IMR-90 (cell line): ENCODE results near the gene USP7. TPM values are rescaled to one million over a fixed set of nuclear protein-coding genes. Genes with fewer than 3 reads are reported as not detected.
A peak's percentile ranks its signal among the peaks of the same experiment; 100 is the strongest.

Experiments
- ATAC-seq: fragments of 200-7000 bp; cut with Tn5 transposase; 2 replicates; pipeline ENCODE4 v1.9.1; 2020; ENCODE audit warnings: low read depth, mild to moderate bottlenecking, moderate library complexity
- BruUV-seq: library from RNA; stranded (reverse); fragments of 400-500 nt; replicated peaks from 2 replicates; lab custom pipeline; 2021; lab: Mats Ljungman, UMichigan
- CTCF ChIA-PET: fragments of 300-600 bp; formaldehyde crosslinking; extraction: SDS; loops from one replicate; lab custom pipeline; 2021; ENCODE audit warnings: antibody characterized with exemption; lab: Yijun Ruan, JAX
- POLR2A ChIA-PET: fragments of 300-600 bp; sonication (Branson Sonifier 250); formaldehyde crosslinking; loops from one replicate; lab custom pipeline; 2022; ENCODE audit warnings: antibody characterized with exemption; ENCODE audit not compliant: unreplicated experiment; lab: Charles Lee
- DNase-seq: peaks from one replicate; pipeline ENCODE4 v3.0.0; 2013
- H2AFZ ChIP-seq: replicated peaks from 2 replicates; pipeline ENCODE3; 2013; ENCODE audit warnings: low read length, mild to moderate bottlenecking; ENCODE audit not compliant: poor library complexity
- H2AK5ac ChIP-seq: 2 replicates; pipeline ENCODE4 v1.6.1; 2013; ENCODE audit warnings: low read depth, low read length, inconsistent platforms
- H2AK9ac ChIP-seq: replicated peaks from 2 replicates; pipeline ENCODE3; 2013; ENCODE audit warnings: mild to moderate bottlenecking, low read depth, low read length, moderate library complexity; ENCODE audit not compliant: poor library complexity
- H2BK120ac ChIP-seq: 2 replicates; pipeline ENCODE4 v1.6.1; 2013; ENCODE audit warnings: low read depth, low read length, inconsistent platforms
- H2BK15ac ChIP-seq: 3 replicates; pipeline ENCODE4 v1.6.1; 2013; ENCODE audit warnings: low read depth, low read length, inconsistent platforms
- H2BK20ac ChIP-seq: 2 replicates; pipeline ENCODE4 v1.6.1; 2013; ENCODE audit warnings: low read depth, mild to moderate bottlenecking, inconsistent platforms, low read length, moderate library complexity
- H2BK5ac ChIP-seq: 2 replicates; pipeline ENCODE4 v1.6.1; 2013; ENCODE audit warnings: mild to moderate bottlenecking, low read depth, low read length, inconsistent platforms; ENCODE audit not compliant: poor library complexity, severe bottlenecking
- H3K14ac ChIP-seq: replicated peaks from 2 replicates; pipeline ENCODE4 v1.6.1; 2013; ENCODE audit warnings: low read depth, low read length, inconsistent platforms
- H3K18ac ChIP-seq: 2 replicates; pipeline ENCODE4 v1.6.1; 2013; ENCODE audit warnings: low read depth, low read length, control low read depth
- H3K23ac ChIP-seq: 2 replicates; pipeline ENCODE4 v1.6.1; 2013; ENCODE audit warnings: low read depth, low read length, inconsistent platforms
- H3K27ac ChIP-seq: 2 replicates; pipeline ENCODE4 v1.5.1; 2013; ENCODE audit warnings: mild to moderate bottlenecking, control low read depth, low read length; ENCODE audit not compliant: insufficient read depth
- H3K27me3 ChIP-seq: 2 replicates; pipeline ENCODE4 v1.6.1; 2013; ENCODE audit warnings: low read length; ENCODE audit not compliant: control insufficient read depth, insufficient read depth
- H3K36me3 ChIP-seq: 2 replicates; pipeline ENCODE4 v1.6.1; 2013; ENCODE audit warnings: low read length, mixed read lengths; ENCODE audit not compliant: control insufficient read depth, insufficient read depth
- H3K4ac ChIP-seq: 2 replicates; pipeline ENCODE4 v1.6.1; 2013; ENCODE audit warnings: low read depth, low read length, inconsistent platforms
- H3K4me1 ChIP-seq: 2 replicates; pipeline ENCODE4 v1.6.1; 2013; ENCODE audit warnings: low read length, mixed read lengths; ENCODE audit not compliant: control insufficient read depth, insufficient read depth
- H3K4me2 ChIP-seq: 2 replicates; pipeline ENCODE4 v1.6.1; 2013; ENCODE audit warnings: low read depth, mild to moderate bottlenecking, control low read depth, low read length, moderate library complexity
- H3K4me3 ChIP-seq: 2 replicates; pipeline ENCODE4 v1.5.1; 2013; ENCODE audit warnings: low read depth, mild to moderate bottlenecking, control low read depth, low read length, moderate library complexity; ENCODE audit not compliant: insufficient read depth
- H3K56ac ChIP-seq: 2 replicates; pipeline ENCODE4 v1.6.1; 2013; ENCODE audit warnings: low read length, inconsistent platforms; ENCODE audit not compliant: insufficient read depth; ENCODE audit errors: extremely low read depth
- H3K79me1 ChIP-seq, 2 experiments: 2 replicates each; pipeline ENCODE4 v1.6.1; 2013; ENCODE audit warnings: low read length in 2 of 2, inconsistent platforms in 1 of 2, low read depth in 1 of 2
- H3K9ac ChIP-seq: 2 replicates; pipeline ENCODE4 v1.6.1; 2013; ENCODE audit warnings: low read depth, low read length, control low read depth
- H3K9me1 ChIP-seq: 2 replicates; pipeline ENCODE4 v1.6.1; 2013; ENCODE audit warnings: low read length, inconsistent platforms; ENCODE audit not compliant: insufficient read depth
- H3K9me3 ChIP-seq: 2 replicates; pipeline ENCODE4 v1.6.1; 2013; ENCODE audit warnings: low read length; ENCODE audit not compliant: control insufficient read depth, insufficient read depth
- H4K20me1 ChIP-seq: 2 replicates; pipeline ENCODE4 v1.6.1; 2013; ENCODE audit warnings: low read length, inconsistent platforms; ENCODE audit not compliant: insufficient read depth
- H4K5ac ChIP-seq: 2 replicates; pipeline ENCODE4 v1.6.1; 2013; ENCODE audit warnings: mild to moderate bottlenecking, low read depth, low read length, control low read depth
- H4K8ac ChIP-seq, 2 experiments: 2 replicates each; pipeline ENCODE4 v1.6.1; 2013; ENCODE audit warnings: low read depth in 2 of 2, low read length in 2 of 2, control low read depth in 1 of 2, inconsistent platforms in 1 of 2
- H4K91ac ChIP-seq: 2 replicates; pipeline ENCODE4 v1.6.1; 2013; ENCODE audit warnings: low read depth, low read length, inconsistent platforms; ENCODE audit not compliant: insufficient read depth
- CEBPB ChIP-seq: IDR thresholded peaks from 2 replicates; pipeline ENCODE4 v1.6.1; 2012; ENCODE audit warnings: low read depth, low read length, improper control_type of control experiment
- CHD1 ChIP-seq: IDR thresholded peaks from 2 replicates; pipeline ENCODE4 v1.6.1; 2012; ENCODE audit warnings: low read depth, low read length, improper control_type of control experiment
- CTCF ChIP-seq: conservative IDR thresholded peaks from 2 replicates; pipeline ENCODE4 v1.5.1; 2012; ENCODE audit warnings: mild to moderate bottlenecking, low read depth, low read length, improper control_type of control experiment
- ELK1 ChIP-seq: fragments of 150-350 bp; IDR thresholded peaks from 2 replicates; pipeline ENCODE4 v1.6.1; 2016; ENCODE audit warnings: low read depth, mild to moderate bottlenecking, low read length, moderate library complexity, borderline replicate concordance
- MAZ ChIP-seq: IDR thresholded peaks from 2 replicates; pipeline ENCODE4 v1.6.1; 2012; ENCODE audit warnings: low read depth, mild to moderate bottlenecking, low read length, improper control_type of control experiment, moderate library complexity, borderline replicate concordance
- MXI1 ChIP-seq: IDR thresholded peaks from 2 replicates; pipeline ENCODE4 v1.6.1; 2012; ENCODE audit warnings: low read depth, mild to moderate bottlenecking, low read length, moderate library complexity, borderline replicate concordance
- NFE2L2 ChIP-seq: fragments of 150-350 bp; IDR thresholded peaks from 2 replicates; pipeline ENCODE4 v1.6.1; 2016; ENCODE audit warnings: low read depth, mild to moderate bottlenecking, low read length
- POLR2A ChIP-seq: IDR thresholded peaks from 2 replicates; pipeline ENCODE4 v1.6.1; 2012; ENCODE audit warnings: mild to moderate bottlenecking, low read depth, low read length
- RAD21 ChIP-seq: IDR thresholded peaks from 2 replicates; pipeline ENCODE4 v1.6.1; 2012; ENCODE audit warnings: low read length, improper control_type of control experiment
- RCOR1 ChIP-seq: IDR thresholded peaks from 2 replicates; pipeline ENCODE4 v1.6.1; 2012; ENCODE audit warnings: mild to moderate bottlenecking, low read length, improper control_type of control experiment; ENCODE audit not compliant: insufficient replicate concordance
- RFX5 ChIP-seq: IDR thresholded peaks from 2 replicates; pipeline ENCODE4 v1.8.0; 2012; ENCODE audit warnings: low read depth, mild to moderate bottlenecking, low read length, moderate library complexity
- SMC3 ChIP-seq: fragments of 150-350 bp; IDR thresholded peaks from 2 replicates; pipeline ENCODE4 v1.6.1; 2016; ENCODE audit warnings: low read depth, mild to moderate bottlenecking, antibody characterized with exemption, low read length, moderate library complexity
- USF2 ChIP-seq: fragments of 150-350 bp; IDR thresholded peaks from 2 replicates; pipeline ENCODE4 v1.6.1; 2017; ENCODE audit warnings: mild to moderate bottlenecking, antibody characterized with exemption, low read length, low read depth
- WGBS, 2 experiments: methylation state at CpG; one replicate each; pipeline versions ENCODE4 v1.1.5 to v1.1.7; 2013; ENCODE audit warnings: missing lambda C conversion rate in 2 of 2; ENCODE audit not compliant: insufficient read length in 1 of 2; ENCODE audit errors: extremely low coverage in 2 of 2; 5-methylcytosine and 5-hydroxymethylcytosine counted together
- dilution Hi-C: fragments of 300-500 bp; cut with HindIII; formaldehyde crosslinking; loops from one replicate; pipeline ENCODE4 v1.14.3; 2018; ENCODE audit warnings: low sequenced_read_pairs; ENCODE audit not compliant: unreplicated experiment
- in situ Hi-C: fragments of 300-500 bp; cut with MboI; formaldehyde crosslinking; loops from 3 replicates; pipeline ENCODE4 v1.14.3; 2019; ENCODE audit warnings: low sequenced_read_pairs, inconsistent platforms, mixed read lengths
- intact Hi-C: fragments of 100-400 bp; cut with micrococcal nuclease; formaldehyde crosslinking; loops from 2 replicates; pipeline ENCODE4 v1.10.0; 2022
- polyA plus RNA-seq, 3 experiments: library from polyadenylated mRNA; depleted of rRNA; stranded (reverse); fragments of >200 nt; gene quantifications; 2 replicates each; pipeline ENCODE4 v1.2.3, GENCODE V29; 2012; ENCODE audit warnings: low replicate concordance in 1 of 3
- total RNA-seq: library from RNA; depleted of rRNA; stranded (reverse); fragments of >200 nt; gene quantifications from 2 replicates; pipeline ENCODE4 v1.2.3, GENCODE V29; 2012

USP7 gene
- total and polyA plus RNA-seq, 2 of the 4 experiments (the other 2 are of a cell fraction), result 17.8 to 28.3 TPM

GRCh38 chr16:9012848-9013507, 49.3 kb upstream of the USP7 start (continued):
- TF ChIP-seq RAD21, result peak; percentile 25; the same call in 1 of the 2 replicates

GRCh38 chr16:9012330-9012729, 48.6 kb upstream of the USP7 start:
- Histone ChIP-seq H2BK20ac (no peak overlapping the region), H4K20me1 (no peaks in the 10 kb centered on the region), H3K4ac (no peak overlapping the region), H3K4me3 (no peak overlapping the region), H3K9me1 (no peaks in the 10 kb centered on the region), H3K27me3 (0 out of 2 replicates have a peak, but pooled peaks cover 1% of the 10 kb centered on the region), H3K36me3 (no peaks in the 10 kb centered on the region), H2BK120ac (no peak overlapping the region), H3K27ac (no peak overlapping the region), H3K23ac (no peak overlapping the region), H3K9ac (no peak overlapping the region), H3K79me1 (peaks cover 0 to 5% of the 10 kb centered on the region in 2 experiments; a peak in 1 of 4 replicates), H3K56ac (no peak overlapping the region), H3K14ac (no peak overlapping the region), H4K5ac (no peak overlapping the region), H2BK5ac (no peak overlapping the region), H3K4me2 (no peak overlapping the region), H3K4me1 (peaks cover 2% of the 10 kb centered on the region; the same call in 1 of the 2 replicates), H4K8ac (no peak overlapping the region), H3K9me3 (peaks cover 8% of the 10 kb centered on the region), H4K91ac (no peak overlapping the region), H2AK5ac (no peak overlapping the region), H2BK15ac (no peak overlapping the region), H2AFZ (no peak overlapping the region), H2AK9ac (no peak overlapping the region), H3K18ac (no peak overlapping the region)
- intact Hi-C loops (no loop called here), in situ Hi-C loops (loop anchor here (25.0 kb wide), 2 partner anchors 350 to 1500 kb away; partner anchors contain the start of gene ABAT), dilution Hi-C loops (no loop called here)
- 88% methylated on average over 1 of the region's 6 CpGs; no CpG with 5 or more reads in 1 of the 2 experiments for WGBS, 2 experiments
- DNase-seq, result no peak
- no peak for ATAC-seq
- no TSS peak for BruUV-seq
- POLR2A ChIA-PET, result no interaction called here
- CTCF ChIA-PET, result no interaction called here
- TF ChIP-seq CEBPB, result no peak
- TF ChIP-seq RAD21, result no peak
- no peak for TF ChIP-seq ELK1
- no peak for TF ChIP-seq MAZ
- TF ChIP-seq CHD1, result no peak
- TF ChIP-seq SMC3, result no peak
- no peak for TF ChIP-seq USF2
- TF ChIP-seq MXI1, result no peak
- no peak for TF ChIP-seq RFX5
- no peak for TF ChIP-seq RCOR1
- no peak for TF ChIP-seq POLR2A
- no peak for TF ChIP-seq CTCF
- no peak for TF ChIP-seq NFE2L2
